Muscle of back (tissue), 13 donors: Measurements from ENCODE around the gene ABCC1. TPM values are rescaled to one million over a fixed set of nuclear protein-coding genes. Genes with fewer than 3 reads are reported as not detected.
"Not testable (repeated sequence)": the region's sequence is repeated elsewhere in the genome, so short reads cannot be mapped to it uniquely, and the experiment has no call there.

Source experiments
- DNase-seq, 3 donors: peaks; one replicate each; pipeline versions ENCODE4 v3.0.0 to v3.0.0-alpha.2; 2013
- long read RNA-seq, 9 donors: transcript quantifications; one replicate each; lab custom pipeline, GENCODE V29; 2026
- polyA plus RNA-seq, 10 donors: library from polyadenylated mRNA; unstranded; fragments of 120-200 nt; gene quantifications; one replicate each; pipeline ENCODE4 v1.2.1, GENCODE V29; 2013; ENCODE audit not compliant: insufficient read length in 10 of 10

Gene ABCC1
- 1 to 10 TPM; 4.3 to 9.9 (median 6.0) TPM for polyA plus RNA-seq
- long read RNA-seq, donor 1, result 0 reads
- long read RNA-seq, donor 2, full-length matches to known transcripts, result 1 of 1 reads
- long read RNA-seq, donor 2, partial matches to known transcripts, result 0 of 1 reads
- long read RNA-seq, donor 2, other reads (novel, unspliced or antisense), result 0 of 1 reads
- long read RNA-seq, donor 3, result 0 reads
- long read RNA-seq, donor 4, result 0 reads
- long read RNA-seq, donor 5, result 0 reads
- long read RNA-seq, donor 6, result 0 reads
- long read RNA-seq, donor 7, result 0 reads
- long read RNA-seq, donor 8, partial matches to known transcripts, result 0 of 1 reads
- long read RNA-seq, donor 8, other reads (novel, unspliced or antisense), result 0 of 1 reads
- long read RNA-seq, donor 9, result 0 reads

GRCh38 chr16:15949210-15950160 is at the start of gene ABCC1:
Gene ABCC1, plus strand, starts transcription at chr16:15949616. Its CDS starts 136 bp downstream, at chr16:15949752.
- peak; percentile 17 to 62 (median 34) for DNase-seq

GRCh38 chr16:15900357-15900756 is 49.1 kb upstream of the ABCC1 start:
- DNase-seq, result no peak

- DNase-seq, result no peak
Measured at GRCh38 chr16:15900901-15901500, 48.4 kb upstream of the ABCC1 start.

- no peak for DNase-seq
Measured at GRCh38 chr16:15903960-15904359, 45.5 kb upstream of the ABCC1 start.

- DNase-seq, result no peak
Measured at GRCh38 chr16:15906439-15906838, 43.0 kb upstream of the ABCC1 start.

- no peak for DNase-seq
Measured at GRCh38 chr16:15907863-15908478, 41.4 kb upstream of the ABCC1 start.

GRCh38 chr16:15911198-15911597 is 38.2 kb upstream of the ABCC1 start:
- no peak for DNase-seq

- no peak for DNase-seq
Measured at GRCh38 chr16:15913046-15913698, 36.2 kb upstream of the ABCC1 start.

- DNase-seq, result no peak
Measured at GRCh38 chr16:15915555-15916081, 33.8 kb upstream of the ABCC1 start.

- no peak for DNase-seq
Measured at GRCh38 chr16:15916323-15916722, 33.1 kb upstream of the ABCC1 start.

GRCh38 chr16:15918314-15918713 is 31.1 kb upstream of the ABCC1 start:
- not testable (repeated sequence) for DNase-seq

GRCh38 chr16:15919331-15919730 is 30.1 kb upstream of the ABCC1 start:
- no peak for DNase-seq

GRCh38 chr16:15924996-15925395 is 24.4 kb upstream of the ABCC1 start:
- no peak for DNase-seq

GRCh38 chr16:15925631-15926030 is 23.8 kb upstream of the ABCC1 start:
- no peak for DNase-seq

GRCh38 chr16:15928261-15929104 is 20.9 kb upstream of the ABCC1 start:
- DNase-seq, result no peak

- no peak for DNase-seq
Measured at GRCh38 chr16:15932939-15933338, 16.5 kb upstream of the ABCC1 start.

- no peak for DNase-seq
Measured at GRCh38 chr16:15933781-15934180, 15.6 kb upstream of the ABCC1 start.

GRCh38 chr16:15934991-15935390 is 14.4 kb upstream of the ABCC1 start:
- no peak for DNase-seq

GRCh38 chr16:15936809-15937208 is 12.6 kb upstream of the ABCC1 start:
- not testable (repeated sequence) for DNase-seq
